Measurements from ENCODE around the gene DYNC1I1.

- TF ChIP-seq GATA2 (IDR thresholded peaks at IDR 0.05; ENCODE audit: low read depth, low read length), result no peak
- TF ChIP-seq GATA3 (IDR thresholded peaks at IDR 0.05; ENCODE audit: low read depth, low read length), result no peak
These were observed 371.3 kb downstream of the DYNC1I1 start for GRCh38 chr7:96143495-96144259.
